GM12864 (cell line): ENCODE data around the gene CNIH3.

ENCODE experiments used
- DNase-seq: peaks from one replicate; pipeline ENCODE4 v3.0.0-alpha.2; 2011; ENCODE audit warnings: low read depth
- H3K4me3 ChIP-seq: 2 replicates; pipeline ENCODE4 v1.5.1; 2011; ENCODE audit warnings: mild to moderate bottlenecking, low read depth, low read length, control low read depth
- CTCF ChIP-seq: IDR thresholded peaks from 2 replicates; pipeline ENCODE4 v1.5.1; 2011; ENCODE audit warnings: low read depth, mild to moderate bottlenecking, moderate library complexity, low read length, control low read depth, inconsistent platforms; ENCODE audit errors: missing control alignments

Gene CNIH3

GRCh38 chr1:224757508-224757907 lies 141.4 kb downstream of the CNIH3 start:
- H3K4me3 ChIP-seq: no peak overlapping the region
- no peak for DNase-seq
- TF ChIP-seq CTCF: no peak

GRCh38 chr1:224759135-224759534 lies 143.0 kb downstream of the CNIH3 start:
- DNase-seq: no peak
- H3K4me3 ChIP-seq: no peak overlapping the region
- TF ChIP-seq CTCF: no peak

- no peak overlapping the region for H3K4me3 ChIP-seq
- DNase-seq: no peak
- no peak for TF ChIP-seq CTCF
Measured at GRCh38 chr1:224759681-224760091, 143.6 kb downstream of the CNIH3 start.

GRCh38 chr1:224760163-224760562 lies 144.0 kb downstream of the CNIH3 start:
- no peak for DNase-seq
- no peak for TF ChIP-seq CTCF
- no peak overlapping the region for H3K4me3 ChIP-seq

- no peak overlapping the region for H3K4me3 ChIP-seq
- no peak for TF ChIP-seq CTCF
- DNase-seq: no peak
Measured at GRCh38 chr1:224761245-224761644, 145.1 kb downstream of the CNIH3 start.

GRCh38 chr1:224762046-224762445 lies 145.9 kb downstream of the CNIH3 start:
- H3K4me3 ChIP-seq: no peak overlapping the region
- DNase-seq: no peak
- TF ChIP-seq CTCF: no peak

- DNase-seq: no peak
- TF ChIP-seq CTCF: no peak
- H3K4me3 ChIP-seq: no peak overlapping the region
Measured at GRCh38 chr1:224762701-224763100, 146.6 kb downstream of the CNIH3 start.
